Fibroblast of skin of left biceps (primary cell): ENCODE results near the gene ATP6V1B1.

Source experiments
- DNase-seq, 2 experiments: peaks; one replicate each; pipeline ENCODE4 v3.0.0-alpha.2; 2013; ENCODE audit warnings: low read depth in 2 of 2

The ATP6V1B1 gene

GRCh38 chr2:70944111-70944690, 8.5 kb downstream of the ATP6V1B1 start:
- DNase-seq: no peak

GRCh38 chr2:70946832-70947442, 11.2 kb downstream of the ATP6V1B1 start:
- DNase-seq: peak in 1 of 2 experiments; percentile 12

GRCh38 chr2:70947556-70948184, 12.0 kb downstream of the ATP6V1B1 start:
- no peak for DNase-seq

GRCh38 chr2:70948337-70949003, 12.8 kb downstream of the ATP6V1B1 start:
- DNase-seq: peak; percentile 19 to 26

- DNase-seq: no peak
These were observed 13.4 kb downstream of the ATP6V1B1 start for GRCh38 chr2:70949086-70949485.

- no peak for DNase-seq
These were observed 19.2 kb downstream of the ATP6V1B1 start for GRCh38 chr2:70954886-70955285.

GRCh38 chr2:70956141-70956540, 20.4 kb downstream of the ATP6V1B1 start:
- DNase-seq: no peak

- no peak for DNase-seq
These were observed 22.1 kb downstream of the ATP6V1B1 start for GRCh38 chr2:70957798-70958197.

GRCh38 chr2:70958759-70959158, 23.1 kb downstream of the ATP6V1B1 start:
- DNase-seq: no peak

GRCh38 chr2:70959271-70959761, 23.6 kb downstream of the ATP6V1B1 start:
- DNase-seq: no peak

- DNase-seq: no peak
These were observed 24.4 kb downstream of the ATP6V1B1 start for GRCh38 chr2:70959851-70960832.

- no peak for DNase-seq
These were observed 25.3 kb downstream of the ATP6V1B1 start for GRCh38 chr2:70960833-70961647.

- DNase-seq: no peak
These were observed 25.9 kb downstream of the ATP6V1B1 start for GRCh38 chr2:70961648-70961994.

- DNase-seq: no peak
These were observed 26.6 kb downstream of the ATP6V1B1 start for GRCh38 chr2:70962211-70962884.

GRCh38 chr2:70962885-70963878, 27.5 kb downstream of the ATP6V1B1 start:
- no peak for DNase-seq

- DNase-seq: no peak
These were observed 28.4 kb downstream of the ATP6V1B1 start for GRCh38 chr2:70964133-70964532.

GRCh38 chr2:70964596-70965386, 29.1 kb downstream of the ATP6V1B1 start:
- DNase-seq: no peak

GRCh38 chr2:70965506-70965905, 29.8 kb downstream of the ATP6V1B1 start:
- no peak for DNase-seq
